Chondrocyte (in vitro differentiated cells): ENCODE results near the gene CFAP161. TPM values are rescaled to one million over a fixed set of nuclear protein-coding genes. Genes with fewer than 3 reads are reported as not detected.

ENCODE experiments used
- DNase-seq: peaks from one replicate; pipeline ENCODE4 v3.0.0; 2021; ENCODE audit warnings: mixed read lengths, low spot score
- H3K27ac Mint-ChIP-seq: one replicate; pipeline ENCODE4 v1.8.0; 2021; ENCODE audit warnings: mild to moderate bottlenecking, moderate library complexity, mixed read lengths; ENCODE audit not compliant: unreplicated experiment
- H3K27me3 Mint-ChIP-seq: 2 replicates; pipeline ENCODE4 v1.8.0; 2021; ENCODE audit warnings: low read depth, mixed read lengths
- H3K36me3 Mint-ChIP-seq: 2 replicates; pipeline ENCODE4 v1.8.0; 2021; ENCODE audit warnings: low read depth, mixed read lengths
- H3K4me1 Mint-ChIP-seq: 2 replicates; pipeline ENCODE4 v1.8.0; 2021; ENCODE audit warnings: low read depth, mild to moderate bottlenecking, mixed read lengths
- H3K4me3 Mint-ChIP-seq: one replicate; pipeline ENCODE4 v1.8.0; 2021; ENCODE audit warnings: mild to moderate bottlenecking, moderate library complexity, mixed read lengths; ENCODE audit not compliant: unreplicated experiment
- H3K9me3 Mint-ChIP-seq: 2 replicates; pipeline ENCODE4 v1.8.0; 2021; ENCODE audit warnings: low read depth, mixed read lengths
- total RNA-seq: library from RNA; stranded (reverse); gene quantifications from 3 replicates; pipeline ENCODE4 v1.2.1, GENCODE V29; 2021
- TF ChIP-seq, protein P1 (sequence below): fragments of 200-600 bp; sonication (generic); IDR thresholded peaks from 2 replicates; pipeline ENCODE4 v1.5.0; 2021; ENCODE audit warnings: antibody characterized with exemption, mild to moderate bottlenecking, moderate library complexity

Gene CFAP161
- total RNA-seq, 1 donor from 2014 or later: not detected

DNA sequence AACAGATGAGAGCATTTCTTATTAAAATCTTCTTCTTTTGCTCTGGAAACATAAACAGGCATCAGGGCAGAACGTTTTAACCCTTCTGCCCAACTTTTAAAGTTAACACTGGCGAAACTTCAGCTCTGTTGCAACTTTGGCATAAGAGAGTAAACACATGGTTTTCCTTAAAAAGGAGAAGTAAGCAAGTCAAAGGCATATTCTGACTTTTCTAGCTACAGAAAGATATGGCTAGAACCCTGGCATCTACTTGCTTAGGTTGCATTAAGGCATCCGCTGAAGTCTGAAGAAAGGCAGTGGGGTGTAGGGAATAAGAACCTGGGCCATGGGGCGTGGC, 49.3 kb downstream of the CFAP161 start:
- TF ChIP-seq, protein P1, sequence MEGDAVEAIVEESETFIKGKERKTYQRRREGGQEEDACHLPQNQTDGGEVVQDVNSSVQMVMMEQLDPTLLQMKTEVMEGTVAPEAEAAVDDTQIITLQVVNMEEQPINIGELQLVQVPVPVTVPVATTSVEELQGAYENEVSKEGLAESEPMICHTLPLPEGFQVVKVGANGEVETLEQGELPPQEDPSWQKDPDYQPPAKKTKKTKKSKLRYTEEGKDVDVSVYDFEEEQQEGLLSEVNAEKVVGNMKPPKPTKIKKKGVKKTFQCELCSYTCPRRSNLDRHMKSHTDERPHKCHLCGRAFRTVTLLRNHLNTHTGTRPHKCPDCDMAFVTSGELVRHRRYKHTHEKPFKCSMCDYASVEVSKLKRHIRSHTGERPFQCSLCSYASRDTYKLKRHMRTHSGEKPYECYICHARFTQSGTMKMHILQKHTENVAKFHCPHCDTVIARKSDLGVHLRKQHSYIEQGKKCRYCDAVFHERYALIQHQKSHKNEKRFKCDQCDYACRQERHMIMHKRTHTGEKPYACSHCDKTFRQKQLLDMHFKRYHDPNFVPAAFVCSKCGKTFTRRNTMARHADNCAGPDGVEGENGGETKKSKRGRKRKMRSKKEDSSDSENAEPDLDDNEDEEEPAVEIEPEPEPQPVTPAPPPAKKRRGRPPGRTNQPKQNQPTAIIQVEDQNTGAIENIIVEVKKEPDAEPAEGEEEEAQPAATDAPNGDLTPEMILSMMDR: no peak
- DNase-seq: no peak
- Mint-ChIP-seq H3K4me3 (peak overlapping the region; percentile 65), H3K9me3 (no peaks in the 10 kb centered on the region), H3K27ac (no peak overlapping the region), H3K4me1 (peaks cover 30% of the 10 kb centered on the region), H3K36me3 (no peaks in the 10 kb centered on the region), H3K27me3 (peaks cover 14% of the 10 kb centered on the region)

DNA sequence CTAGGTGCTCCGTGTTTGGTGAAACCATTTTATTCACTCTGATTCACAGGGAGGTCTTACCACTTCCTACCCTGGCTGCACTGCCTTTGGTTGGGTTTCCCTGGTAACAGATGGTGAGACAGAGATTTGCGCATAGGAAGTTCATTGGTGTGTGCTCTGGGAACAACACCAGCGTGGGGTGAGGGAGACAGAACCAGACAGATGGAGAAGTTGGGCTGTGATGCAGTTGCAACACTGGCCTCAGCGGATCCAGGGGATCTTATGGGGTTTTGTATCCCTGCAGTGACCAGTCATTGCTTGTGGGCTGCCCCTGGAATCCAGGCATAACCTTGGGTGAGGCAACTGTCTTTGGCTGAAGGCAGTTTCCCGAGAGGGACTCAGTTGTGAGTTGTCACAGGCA, 50.1 kb downstream of the CFAP161 start:
- TF ChIP-seq, protein P1: no peak
- Mint-ChIP-seq H3K36me3 (no peaks in the 10 kb centered on the region), H3K4me1 (peaks cover 36% of the 10 kb centered on the region), H3K9me3 (no peaks in the 10 kb centered on the region), H3K27ac (no peak overlapping the region), H3K4me3 (no peak overlapping the region), H3K27me3 (peaks cover 11% of the 10 kb centered on the region)
- DNase-seq: no peak

DNA sequence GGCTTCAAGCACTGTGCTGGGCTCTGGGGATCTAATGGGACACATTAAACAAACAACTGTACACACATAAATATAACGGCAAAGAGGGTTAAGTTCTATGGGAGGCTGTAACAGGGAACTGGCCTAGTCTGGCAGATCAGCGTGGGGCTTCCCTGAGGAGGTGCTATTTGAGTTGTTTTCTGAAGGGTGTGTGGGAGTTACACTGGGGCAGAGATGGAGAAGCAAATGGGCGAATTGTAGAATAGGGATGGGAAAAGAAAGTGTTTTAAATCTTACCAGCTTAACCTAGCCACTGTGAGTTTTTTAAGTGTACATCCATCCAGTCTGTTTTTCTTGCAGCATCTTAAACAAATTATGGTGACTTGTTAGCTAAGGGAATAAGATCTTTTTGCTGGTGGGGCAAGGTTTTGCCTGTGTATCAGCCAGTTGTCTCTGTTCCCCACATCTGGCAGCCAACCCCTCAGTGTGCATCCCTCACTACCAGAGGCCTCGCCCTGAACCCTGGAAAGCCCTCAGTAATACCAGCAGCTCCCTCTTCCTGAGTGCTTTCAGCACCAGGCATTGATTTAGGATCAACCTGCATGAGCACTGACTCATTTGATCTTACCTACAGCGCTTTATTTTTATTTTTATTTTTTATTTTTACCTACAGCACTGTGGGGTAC, 51.7 kb downstream of the CFAP161 start:
- no peak for DNase-seq
- no peaks in the 10 kb centered on the region for H3K36me3 Mint-ChIP-seq
- H3K4me3 Mint-ChIP-seq: no peak overlapping the region
- peaks cover 8% of the 10 kb centered on the region for H3K27me3 Mint-ChIP-seq
- H3K27ac Mint-ChIP-seq: no peak overlapping the region
- H3K9me3 Mint-ChIP-seq: no peaks in the 10 kb centered on the region
- H3K4me1 Mint-ChIP-seq: peaks cover 51% of the 10 kb centered on the region
- TF ChIP-seq, protein P1: no peak

DNA sequence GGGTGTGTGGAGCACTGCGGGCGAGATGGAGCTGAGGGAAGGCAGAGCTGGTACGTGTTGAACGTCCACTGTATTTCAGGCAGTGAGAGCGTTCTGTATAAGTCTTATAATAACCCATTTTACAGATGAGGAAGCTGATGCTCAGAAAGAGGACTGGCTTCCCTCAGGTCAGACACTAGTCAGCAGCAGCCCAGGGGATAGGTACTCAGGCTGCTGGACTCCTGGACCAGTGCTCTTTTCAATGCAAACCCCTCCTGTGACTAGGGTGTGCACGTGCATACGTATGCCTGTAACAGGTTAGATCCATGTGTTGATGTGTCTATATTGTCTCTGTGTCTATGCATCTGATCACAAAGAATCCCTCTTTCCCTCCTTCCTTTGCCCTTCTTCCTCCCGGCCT, 54.3 kb downstream of the CFAP161 start:
- Mint-ChIP-seq H3K4me3 (no peak overlapping the region), H3K27ac (no peak overlapping the region), H3K27me3 (peaks cover 5% of the 10 kb centered on the region), H3K36me3 (no peaks in the 10 kb centered on the region), H3K9me3 (no peaks in the 10 kb centered on the region), H3K4me1 (peaks cover 30% of the 10 kb centered on the region)
- no peak for DNase-seq
- TF ChIP-seq, protein P1: no peak

DNA sequence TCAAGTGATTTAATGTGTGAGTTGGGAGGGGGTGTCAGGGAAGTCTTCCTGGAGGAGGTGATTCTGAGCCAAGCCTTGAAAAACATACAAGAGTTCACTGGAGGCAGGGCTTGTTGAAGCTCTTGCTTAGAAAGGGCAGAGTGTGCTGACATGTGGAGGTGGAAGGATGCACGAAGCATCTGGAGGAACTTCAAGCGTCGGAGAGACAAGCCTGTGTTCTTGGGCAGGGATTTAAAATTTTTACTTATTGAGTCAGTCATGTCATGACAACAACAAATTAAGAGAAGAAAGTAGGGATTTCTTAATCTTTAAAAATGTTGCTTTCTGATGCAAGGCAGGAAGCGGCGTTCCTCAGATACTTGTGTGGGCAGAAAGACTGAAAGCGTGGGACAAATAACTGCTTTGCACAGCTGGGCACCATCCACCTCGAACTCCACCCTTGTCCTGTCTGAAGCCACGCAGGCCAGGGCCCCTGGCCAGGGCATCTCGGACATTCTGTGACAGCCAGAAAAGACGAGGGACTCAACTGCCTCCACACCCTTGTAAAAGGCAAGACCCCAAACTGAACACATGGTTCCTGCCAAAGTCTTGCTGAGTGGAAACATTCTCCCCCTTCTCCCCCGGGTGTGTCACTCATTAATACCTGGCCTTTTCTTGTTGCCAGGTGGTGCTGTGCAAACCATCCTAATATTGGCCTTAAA, 55.7 kb downstream of the CFAP161 start:
- Mint-ChIP-seq H3K36me3 (no peaks in the 10 kb centered on the region), H3K4me1 (peaks cover 23% of the 10 kb centered on the region), H3K9me3 (no peaks in the 10 kb centered on the region), H3K27ac (peak overlapping the region; percentile 90), H3K4me3 (peak overlapping the region; percentile 47), H3K27me3 (peaks cover 6% of the 10 kb centered on the region)
- no peak for DNase-seq
- TF ChIP-seq, protein P1: no peak
